HG03457 (cell line): Measurements from ENCODE around the gene QPRT.
"Not testable (repeated sequence)": the region's sequence is repeated elsewhere in the genome, so short reads cannot be mapped to it uniquely, and the experiment has no call there.

Experiments
- ATAC-seq: cut with Tn5 transposase; IDR thresholded peaks from one replicate; pipeline ENCODE4 v1.9.1; 2021; ENCODE audit warnings: moderate number of reproducible peaks; ENCODE audit not compliant: unreplicated experiment

The QPRT gene

DNA sequence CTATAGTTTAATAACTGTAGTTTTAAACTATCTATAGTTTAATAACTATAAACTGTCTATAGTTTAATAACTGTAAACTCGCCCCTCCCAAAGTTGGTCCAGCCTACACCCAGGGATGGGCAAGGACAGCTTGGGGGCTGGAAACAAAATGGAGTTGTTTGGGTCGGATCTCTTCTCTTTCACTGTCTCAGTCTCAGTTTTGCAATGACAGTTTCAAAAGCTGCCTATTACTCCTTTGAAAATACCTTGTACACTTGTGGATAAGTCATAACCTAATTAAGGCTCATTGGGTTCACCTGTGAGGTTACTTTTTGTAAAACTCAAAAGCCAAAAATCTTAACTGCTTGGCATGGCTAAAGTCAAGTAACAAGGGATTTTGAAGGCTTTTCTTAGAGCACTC is 35.4 kb downstream of the QPRT start:
- no peak for ATAC-seq

DNA sequence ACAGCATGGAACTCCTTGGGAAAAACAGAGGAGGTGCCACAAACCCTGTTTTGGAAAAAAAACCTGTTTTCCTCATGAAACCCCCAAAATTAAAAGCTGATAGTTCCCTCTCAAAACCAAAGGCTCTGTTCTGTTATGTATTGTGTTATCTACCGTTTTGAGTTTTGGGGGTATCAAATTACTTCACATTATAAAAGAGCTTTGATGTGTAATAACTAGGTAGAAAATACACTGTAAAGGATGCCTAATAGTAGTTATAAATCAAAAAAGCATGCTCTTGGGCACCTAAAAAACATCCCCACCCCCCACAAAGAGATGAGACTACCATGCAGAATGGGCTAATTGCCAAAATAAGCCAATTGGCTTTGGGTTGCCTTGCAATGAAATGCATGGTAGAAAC is 36.0 kb downstream of the QPRT start:
- no peak for ATAC-seq

DNA sequence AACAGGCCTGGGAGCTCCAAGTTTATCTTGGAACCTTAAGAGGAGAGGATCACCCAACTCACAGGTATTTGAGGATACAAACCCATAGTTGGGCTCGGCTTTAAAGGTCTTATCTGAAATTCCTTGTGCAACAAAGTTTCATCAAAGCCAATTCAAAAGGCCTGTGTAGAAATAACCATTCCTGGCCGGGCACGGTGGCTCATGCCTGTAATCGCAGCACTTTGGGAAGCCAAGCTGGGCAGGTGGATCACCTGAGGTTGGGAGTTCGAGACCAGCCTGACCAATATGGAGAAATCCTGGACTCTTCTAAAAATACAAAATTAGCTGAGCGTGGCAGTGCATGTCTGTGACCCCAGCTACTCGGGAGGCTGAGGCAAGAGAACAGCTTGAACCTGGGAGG is 38.1 kb downstream of the QPRT start:
- ATAC-seq = no peak

DNA sequence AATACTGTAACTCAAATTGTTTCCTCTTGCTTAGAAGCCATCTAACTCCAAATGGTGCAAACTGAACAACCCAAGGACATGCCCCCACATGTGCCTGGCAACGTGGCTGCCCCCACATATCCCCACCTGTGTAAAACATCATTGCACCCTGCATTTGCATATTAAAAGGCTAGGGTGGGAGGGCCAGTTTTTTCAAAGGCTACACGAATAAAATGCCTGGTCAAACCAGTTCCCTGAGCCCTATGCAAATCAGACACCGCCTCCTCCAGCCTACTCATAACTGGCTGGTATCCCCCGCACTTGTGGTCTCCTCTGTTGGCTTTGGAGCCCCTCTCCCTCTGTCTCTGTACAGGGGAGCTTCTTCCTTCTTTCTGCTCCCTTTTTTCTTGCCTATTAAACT is 40.1 kb downstream of the QPRT start:
- no peak for ATAC-seq

DNA sequence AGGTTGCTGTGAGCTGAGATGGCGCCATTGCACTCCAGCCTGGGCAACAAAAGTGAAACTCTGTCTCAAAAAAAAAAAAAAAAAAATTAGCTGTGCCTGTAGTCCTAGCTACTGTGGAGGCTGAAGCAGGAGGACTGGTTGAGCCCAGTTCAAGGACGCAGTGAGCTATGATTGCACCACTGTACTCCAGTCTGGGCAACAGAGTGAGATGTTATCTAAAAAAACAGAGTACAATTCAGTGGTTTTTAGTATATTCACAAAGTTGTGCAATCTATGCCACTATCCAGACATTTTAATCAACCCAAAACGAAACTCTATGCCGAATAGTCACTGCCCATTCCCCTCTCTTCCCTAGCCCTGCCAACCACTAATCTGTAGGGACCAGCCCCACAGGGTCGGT is 41.7 kb downstream of the QPRT start:
- no peak for ATAC-seq

DNA sequence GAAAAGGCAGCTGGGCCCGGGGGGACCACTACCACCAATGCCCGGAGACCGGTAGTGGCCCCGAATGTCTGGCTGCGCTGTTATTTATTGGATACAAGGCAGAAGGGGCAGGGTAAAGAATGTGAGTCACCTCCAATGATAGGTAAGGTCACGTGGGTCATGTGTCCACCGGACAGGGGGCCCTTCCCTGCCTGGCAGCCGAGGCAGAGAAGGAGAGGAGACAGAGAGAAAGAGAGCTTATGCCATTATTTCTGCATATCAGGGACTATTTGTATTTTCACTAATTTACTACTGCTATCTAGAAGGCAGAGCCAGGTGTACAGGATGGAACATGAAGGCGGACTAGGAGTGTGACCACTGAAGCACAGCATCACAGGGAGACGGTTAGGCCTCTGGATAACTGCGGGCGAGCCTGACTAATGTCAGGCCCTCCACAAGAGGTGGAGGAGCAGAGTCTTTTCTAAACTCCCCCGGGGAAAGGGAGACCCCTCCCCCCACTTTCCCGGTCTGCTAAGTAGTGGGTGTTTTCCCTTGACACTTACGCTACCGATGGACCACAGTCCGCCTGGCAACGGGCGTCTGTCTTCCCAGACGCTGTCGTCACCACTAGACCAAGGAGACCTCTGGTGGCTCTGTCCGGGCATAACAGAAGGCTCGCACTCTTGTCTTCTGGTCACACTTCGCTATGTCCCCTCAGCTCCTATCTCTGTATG is 42.3 kb downstream of the QPRT start:
- ATAC-seq = not testable (repeated sequence)

DNA sequence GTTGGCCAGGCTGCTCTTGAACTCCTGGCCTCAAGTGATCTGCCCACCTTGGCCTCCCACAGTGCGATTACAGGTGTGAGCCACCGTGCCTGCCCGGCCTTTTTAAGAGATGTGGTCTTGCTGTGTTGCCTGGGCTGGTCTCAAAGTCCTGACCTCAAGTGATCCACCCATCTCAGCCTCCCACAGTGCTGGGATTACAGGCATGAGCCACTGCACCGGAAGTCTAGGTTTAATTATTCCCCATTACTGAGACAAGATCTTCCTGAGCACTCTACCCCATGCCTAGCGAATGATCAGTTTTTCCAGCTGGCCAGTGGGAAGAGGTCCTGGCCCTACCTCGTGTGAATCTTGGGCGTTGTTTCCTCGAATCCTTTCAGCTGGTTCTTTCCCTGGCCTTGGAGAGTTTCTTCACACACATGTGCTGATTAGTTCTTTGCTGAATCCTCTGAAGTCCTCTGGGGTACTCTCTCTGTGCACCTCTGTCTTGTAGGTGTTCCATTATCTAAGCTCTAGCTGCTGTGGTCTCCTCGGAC is 47.9 kb downstream of the QPRT start:
- no peak for ATAC-seq

DNA sequence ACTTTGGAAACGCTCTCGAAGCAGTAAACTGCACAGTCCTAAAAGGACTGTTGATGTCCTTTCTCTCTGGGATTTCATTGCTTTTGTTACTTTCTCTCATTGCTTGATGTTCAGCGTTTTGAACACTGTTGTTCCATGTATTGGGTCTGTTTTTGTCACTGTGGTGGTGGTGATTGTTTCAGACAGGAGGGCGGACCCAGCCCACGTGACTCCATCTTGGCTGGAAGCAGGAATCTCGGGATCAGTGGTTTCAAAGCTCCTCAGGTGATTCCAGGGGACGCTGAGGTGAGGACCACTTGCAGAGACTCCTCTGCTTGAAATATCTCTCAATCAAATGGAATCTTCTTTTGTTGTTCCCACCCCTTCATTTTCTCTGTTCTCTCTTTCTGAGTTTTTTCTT is 48.5 kb downstream of the QPRT start:
- no peak for ATAC-seq

DNA sequence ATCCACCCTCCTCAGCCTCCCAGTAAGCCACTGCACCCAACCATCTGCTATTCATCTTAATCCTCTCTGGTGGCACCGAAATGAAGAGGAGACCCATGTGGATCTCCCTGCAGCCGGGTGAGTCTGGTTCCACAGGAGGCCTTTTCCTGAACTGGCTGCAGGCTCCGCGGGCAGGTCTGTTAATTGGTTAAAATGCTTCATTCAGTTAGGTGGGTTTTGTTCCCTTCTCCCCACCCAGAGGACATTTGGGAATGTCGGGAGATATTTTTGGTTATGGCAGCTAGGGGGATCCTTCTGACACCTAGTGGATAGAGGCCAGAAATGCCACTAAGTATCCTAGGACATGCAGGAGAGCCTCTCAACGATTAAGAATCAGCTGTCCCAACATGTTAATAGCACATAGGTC is 50.1 kb downstream of the QPRT start:
- ATAC-seq = no peak

DNA sequence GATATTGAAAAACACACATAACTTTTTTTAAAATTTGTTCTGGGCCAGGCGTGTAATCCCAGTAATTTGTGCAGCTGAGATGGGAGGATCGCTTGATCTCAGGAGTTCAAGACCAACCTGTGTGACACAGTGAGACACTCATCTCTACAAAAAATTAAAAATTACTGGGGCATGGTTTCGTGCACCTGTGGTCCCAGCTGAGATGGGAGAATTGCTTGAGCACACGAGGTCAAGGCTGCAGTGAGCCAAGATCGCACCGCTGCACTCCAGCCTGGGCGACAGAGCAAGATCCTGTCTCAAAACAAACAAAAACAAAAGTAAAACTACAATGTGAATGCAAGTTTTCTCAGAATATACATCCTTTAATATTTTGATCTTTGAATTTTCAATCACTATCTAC is 51.7 kb downstream of the QPRT start:
- ATAC-seq = no peak

DNA sequence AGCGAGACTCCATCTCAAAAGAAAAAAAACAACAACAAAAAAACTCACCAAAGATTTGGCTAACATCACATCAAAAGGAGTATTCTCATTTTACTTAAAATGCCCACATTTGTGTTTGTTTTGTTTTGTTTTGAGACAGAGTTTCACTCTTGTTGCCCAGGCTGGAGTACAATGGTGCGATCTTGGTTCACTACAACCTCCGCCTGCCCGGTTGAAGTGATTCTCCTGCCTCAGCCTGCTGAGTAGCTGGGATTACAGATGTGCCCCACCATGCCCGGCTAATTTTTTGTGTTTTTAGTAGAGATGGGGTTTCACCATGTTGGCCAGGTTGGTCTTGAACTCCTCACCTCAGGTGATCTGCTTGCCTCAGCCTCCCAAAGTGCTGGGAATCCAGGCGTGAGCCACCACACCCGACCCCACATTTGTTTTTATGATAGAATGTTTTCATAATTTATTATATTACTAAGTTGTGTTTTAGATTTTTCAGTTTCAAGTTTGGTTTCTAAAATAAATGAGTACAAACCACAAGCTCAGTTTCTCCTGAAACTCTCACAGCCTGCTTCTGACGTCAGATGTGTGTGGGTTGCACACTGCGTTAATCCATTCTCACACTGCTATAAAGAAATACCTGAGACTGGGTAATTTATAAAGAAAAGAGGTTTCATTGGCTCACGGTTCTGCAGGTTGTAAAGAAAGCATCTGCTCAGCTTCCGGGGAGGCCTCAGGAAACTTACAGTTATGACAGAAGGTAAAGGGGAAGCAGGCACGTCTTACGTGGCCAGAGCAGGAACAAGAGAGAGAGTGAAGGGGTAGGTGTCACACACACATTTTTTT is 53.0 kb downstream of the QPRT start:
- ATAC-seq = not testable (repeated sequence)

DNA sequence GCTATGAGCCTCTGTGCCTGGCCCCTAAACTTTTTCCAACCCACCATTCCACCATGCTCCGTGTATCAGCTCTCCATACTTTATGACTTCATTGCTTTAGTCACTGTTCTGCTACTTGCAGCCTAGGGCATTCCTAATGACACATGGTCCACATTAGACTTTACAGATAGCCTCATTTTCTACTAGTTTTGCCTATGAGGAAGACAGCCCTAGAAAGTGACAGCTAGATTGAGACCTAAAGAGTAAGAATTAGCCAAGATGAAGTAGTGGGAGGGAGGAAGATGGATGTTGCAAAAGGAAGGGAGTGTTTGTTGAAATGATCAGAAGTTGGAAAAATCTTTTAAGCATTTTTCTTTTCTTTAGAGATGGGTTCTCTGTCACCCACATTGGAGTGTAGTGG is 55.8 kb downstream of the QPRT start:
- no peak for ATAC-seq

DNA sequence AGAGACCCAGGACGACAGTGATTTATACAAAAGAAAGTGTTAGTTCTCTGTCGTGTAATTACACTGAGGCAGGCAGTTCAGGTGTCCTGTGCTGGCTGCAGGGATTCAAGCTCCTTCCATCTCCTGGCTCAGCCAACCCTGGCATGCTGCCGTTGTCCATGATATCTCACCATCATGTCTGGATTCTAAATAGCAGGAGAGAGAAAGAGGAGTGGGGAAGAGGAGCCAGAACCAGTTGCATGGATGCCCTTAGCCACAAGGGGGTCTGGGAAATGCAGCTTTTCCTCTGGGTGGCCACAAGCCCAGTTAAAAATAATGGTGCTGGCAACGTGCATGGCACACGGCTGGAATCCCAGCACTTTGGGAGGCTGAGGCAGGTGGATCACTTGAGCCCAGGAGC is 57.1 kb downstream of the QPRT start:
- ATAC-seq = no peak

DNA sequence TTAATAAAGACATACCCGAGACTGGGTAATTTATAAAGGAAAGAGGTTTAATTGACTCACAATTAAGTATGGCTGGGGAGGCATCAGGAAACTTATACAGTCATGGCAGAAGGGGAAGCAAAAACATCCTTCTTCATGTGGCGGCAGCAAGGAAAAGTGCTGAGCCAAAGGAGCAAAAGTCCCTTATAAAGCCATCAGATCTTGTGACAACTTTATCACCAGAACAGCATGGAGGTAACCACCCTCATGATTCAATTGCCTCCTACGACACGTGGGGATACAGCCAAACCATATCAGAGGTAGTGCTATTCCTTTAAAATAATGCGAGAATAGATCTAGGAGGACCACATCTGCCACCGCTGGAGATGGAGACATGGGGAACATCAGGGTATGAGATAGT is 57.8 kb downstream of the QPRT start:
- no peak for ATAC-seq

DNA sequence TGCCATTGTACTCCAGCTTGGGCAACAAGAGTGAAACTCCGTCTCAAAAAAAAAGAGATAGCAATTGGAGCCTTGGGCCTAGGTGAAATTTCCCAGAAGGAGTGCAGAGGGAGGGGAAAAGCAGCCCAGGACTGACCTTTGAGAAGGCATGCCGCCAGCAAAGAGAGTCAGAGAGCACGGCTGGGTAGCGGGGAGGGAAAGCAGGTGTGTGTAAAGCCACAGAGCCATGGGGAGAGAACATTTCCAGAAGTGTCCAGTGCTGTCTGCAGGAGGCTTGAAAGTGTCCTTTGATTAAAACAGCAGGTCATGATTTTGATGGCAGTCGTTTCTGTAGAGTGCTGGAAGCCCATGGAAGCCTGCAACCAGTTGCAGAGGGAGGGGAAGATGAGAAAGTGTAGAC is 58.7 kb downstream of the QPRT start:
- ATAC-seq = no peak

DNA sequence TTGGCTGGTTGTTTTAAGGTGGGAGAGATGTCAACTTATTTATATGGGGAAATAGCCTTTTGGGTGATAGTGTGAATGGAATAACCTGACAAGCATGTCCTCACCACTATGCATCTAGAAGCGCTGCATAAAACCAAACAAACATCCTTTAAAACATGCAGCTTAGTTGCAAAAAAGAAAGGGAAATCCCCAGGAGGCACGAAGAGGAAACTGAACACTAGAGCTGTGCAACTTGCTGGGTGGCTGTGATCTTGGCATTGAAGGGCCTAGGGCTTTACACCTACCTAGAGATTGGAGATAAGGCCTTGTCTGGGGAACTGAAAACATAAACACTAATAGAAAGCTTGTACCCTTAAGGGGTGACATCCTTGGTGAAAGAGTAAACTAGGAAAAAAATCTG is 59.5 kb downstream of the QPRT start:
- no peak for ATAC-seq

DNA sequence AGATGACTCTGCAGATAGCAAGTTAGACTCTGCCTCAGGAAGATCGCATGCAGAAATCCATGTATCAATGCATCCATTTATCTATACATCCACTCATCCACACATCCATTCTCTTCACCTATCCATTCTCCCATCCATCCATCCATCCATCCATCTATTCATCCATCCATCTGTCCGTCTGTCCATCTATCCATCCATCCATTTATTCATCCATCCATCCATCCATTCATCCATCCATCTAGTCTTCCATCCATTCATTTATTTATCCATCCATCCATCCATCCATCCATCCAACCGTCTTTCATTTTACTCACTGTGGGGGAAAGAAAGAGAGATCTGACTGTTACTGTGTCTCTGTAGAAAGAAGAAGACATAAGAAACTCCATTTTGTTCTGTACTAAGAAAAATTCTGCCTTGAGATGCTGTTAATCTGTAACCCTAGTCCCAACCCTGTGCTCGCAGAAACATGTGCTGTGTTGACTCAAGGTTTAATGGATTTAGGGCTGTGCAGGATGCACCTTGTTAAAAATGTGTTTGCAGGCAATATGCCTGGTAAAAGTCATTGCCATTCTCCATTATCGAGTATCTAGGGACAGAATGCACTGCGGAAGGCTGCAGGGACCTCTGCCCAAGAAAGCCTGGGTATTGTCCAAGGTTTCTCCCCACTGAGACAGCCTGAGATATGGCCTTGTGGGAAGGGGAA is 61.1 kb downstream of the QPRT start:
- ATAC-seq = not testable (repeated sequence)

DNA sequence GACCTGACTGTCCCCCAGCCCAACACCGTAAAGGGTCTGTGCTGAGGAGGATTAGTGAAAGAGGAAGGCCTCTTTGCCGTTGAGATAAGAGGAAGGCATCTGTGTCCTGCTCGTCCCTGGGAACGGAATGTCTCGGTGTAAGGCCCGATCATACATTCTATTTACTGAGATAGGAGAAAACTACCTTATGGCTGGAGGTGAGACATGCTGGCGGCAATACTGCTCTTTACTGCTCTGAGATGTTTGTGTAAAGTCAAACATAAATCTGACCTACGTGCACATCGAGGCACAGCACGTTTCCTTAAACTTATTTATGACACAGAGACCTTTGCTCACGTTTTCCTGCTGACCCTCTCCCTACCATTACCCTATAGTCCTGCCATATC is 61.6 kb downstream of the QPRT start:
- not testable (repeated sequence) for ATAC-seq

DNA sequence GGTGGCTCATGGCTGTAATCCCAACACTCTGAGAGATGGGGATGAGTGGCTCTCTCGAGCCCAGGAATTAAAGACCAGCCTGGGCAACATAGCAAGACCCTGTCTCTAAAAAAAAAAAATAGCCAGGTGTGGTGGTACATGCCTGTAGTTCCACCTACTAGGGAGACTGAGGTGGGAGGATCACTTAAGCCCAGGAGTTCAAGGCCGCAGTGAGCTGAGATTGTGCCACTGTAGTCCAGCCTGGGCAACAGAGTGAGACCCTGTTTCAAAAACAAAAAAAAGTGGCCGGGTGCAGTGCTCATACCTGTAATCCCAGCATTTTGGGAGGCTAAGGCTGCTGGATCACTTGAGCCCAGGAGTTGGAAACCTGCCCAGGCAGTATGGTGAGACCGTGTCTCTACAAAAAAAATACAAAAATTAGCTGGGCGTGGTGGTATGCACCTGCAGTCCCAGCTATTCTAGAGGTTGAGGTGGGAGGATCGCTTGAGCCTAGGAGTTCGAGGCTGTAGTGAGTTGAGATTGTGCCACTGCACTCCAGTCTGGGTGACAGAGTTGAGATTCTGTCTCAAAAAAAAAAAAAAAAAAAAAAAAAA is 63.8 kb downstream of the QPRT start:
- ATAC-seq = no peak

DNA sequence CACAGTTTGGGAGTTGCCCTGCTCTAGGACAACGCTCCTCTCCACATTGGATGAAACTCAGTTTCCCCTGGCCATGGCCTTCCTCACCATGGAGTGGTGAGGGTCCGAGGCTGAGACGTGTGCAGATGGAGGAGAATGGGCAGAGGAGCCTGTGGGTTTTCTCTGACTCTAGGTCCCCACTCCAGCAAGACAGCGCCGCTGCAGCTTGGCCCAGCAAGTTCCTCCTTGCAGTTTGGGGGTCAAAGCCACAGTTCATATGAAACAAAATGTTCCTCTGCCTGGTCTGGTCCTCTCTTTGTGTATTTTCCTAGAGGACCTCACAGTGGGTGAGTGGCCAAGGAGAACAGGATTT is 64.5 kb downstream of the QPRT start:
- no peak for ATAC-seq

DNA sequence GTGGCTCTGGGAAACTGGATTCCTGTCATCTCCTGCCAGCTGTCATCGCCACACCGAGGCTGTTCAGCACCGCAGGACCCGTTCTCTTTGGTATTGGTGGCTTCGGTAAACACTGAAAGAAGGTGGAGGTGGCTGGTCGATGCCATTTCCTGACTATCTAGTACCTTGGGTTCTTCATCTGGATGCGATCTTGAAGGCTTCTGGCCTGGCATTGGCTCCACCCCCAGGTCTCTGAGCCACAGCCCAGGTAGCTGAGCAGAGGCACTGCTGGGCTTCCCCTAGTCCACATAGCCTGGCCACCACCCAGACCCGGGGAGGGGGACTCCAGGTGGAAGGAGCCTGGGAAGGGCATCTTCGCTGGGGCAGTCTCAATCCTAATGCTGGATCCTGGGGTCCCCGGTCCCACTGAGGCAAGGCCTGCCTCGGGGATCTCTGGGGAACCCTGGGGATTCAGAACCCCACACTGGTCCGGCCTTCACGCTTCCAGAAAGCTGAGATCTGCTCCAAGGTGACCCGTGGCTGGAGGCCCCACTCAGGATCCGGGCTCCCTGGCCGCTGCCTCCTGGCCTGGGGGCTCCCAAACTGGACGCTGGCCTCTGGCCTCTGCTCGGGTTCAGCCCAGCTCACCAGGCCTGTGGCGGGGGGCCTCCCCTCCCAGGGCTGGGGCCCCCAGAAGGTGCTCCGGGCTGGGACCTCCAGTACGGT is 65.0 kb downstream of the QPRT start:
- no peak for ATAC-seq
